Muscle of arm (tissue), 14 donors: Measurements from ENCODE around the gene SLC25A4. TPM values are rescaled to one million over a fixed set of nuclear protein-coding genes. Genes with fewer than 3 reads are reported as not detected.
"Not testable (repeated sequence)": the region's sequence is repeated elsewhere in the genome, so short reads cannot be mapped to it uniquely, and the experiment has no call there.

ENCODE experiments used
- DNase-seq: peaks from one replicate; pipeline ENCODE4 v3.0.0-alpha.2; 2013
- long read RNA-seq, 11 donors: transcript quantifications; one replicate each; lab custom pipeline, GENCODE V29; 2026
- polyA plus RNA-seq, 12 donors: library from polyadenylated mRNA; unstranded; fragments of 120-200 nt; gene quantifications; one replicate each; pipeline ENCODE4 v1.2.1, GENCODE V29; 2013; ENCODE audit not compliant: insufficient read length in 12 of 12

Gene SLC25A4
- polyA plus RNA-seq, result 100 to 1,000 TPM in 9 of 12 donors, 10 to 100 TPM in 2, not detected in 1; 41.0 to 169 (median 121) TPM
- long read RNA-seq, donor 1, full-length matches to known transcripts, result 60 of 111 reads
- long read RNA-seq, donor 1, partial matches to known transcripts, result 51 of 111 reads
- long read RNA-seq, donor 1, other reads (novel, unspliced or antisense), result 0 of 111 reads
- long read RNA-seq, donor 2, full-length matches to known transcripts, result 411 of 739 reads
- long read RNA-seq, donor 2, partial matches to known transcripts, result 323 of 739 reads
- long read RNA-seq, donor 2, other reads (novel, unspliced or antisense), result 5 of 739 reads
- long read RNA-seq, donor 3, full-length matches to known transcripts, result 105 of 206 reads
- long read RNA-seq, donor 3, partial matches to known transcripts, result 101 of 206 reads
- long read RNA-seq, donor 3, other reads (novel, unspliced or antisense), result 0 of 206 reads
- long read RNA-seq, donor 4, full-length matches to known transcripts, result 87 of 271 reads
- long read RNA-seq, donor 4, partial matches to known transcripts, result 184 of 271 reads
- long read RNA-seq, donor 4, other reads (novel, unspliced or antisense), result 0 of 271 reads
- long read RNA-seq, donor 5, full-length matches to known transcripts, result 276 of 532 reads
- long read RNA-seq, donor 5, partial matches to known transcripts, result 256 of 532 reads
- long read RNA-seq, donor 5, other reads (novel, unspliced or antisense), result 0 of 532 reads
- long read RNA-seq, donor 6, full-length matches to known transcripts, result 114 of 208 reads
- long read RNA-seq, donor 6, partial matches to known transcripts, result 94 of 208 reads
- long read RNA-seq, donor 6, other reads (novel, unspliced or antisense), result 0 of 208 reads
- long read RNA-seq, donor 7, full-length matches to known transcripts, result 93 of 217 reads
- long read RNA-seq, donor 7, partial matches to known transcripts, result 124 of 217 reads
- long read RNA-seq, donor 7, other reads (novel, unspliced or antisense), result 0 of 217 reads
- long read RNA-seq, donor 8, full-length matches to known transcripts, result 324 of 676 reads
- long read RNA-seq, donor 8, partial matches to known transcripts, result 347 of 676 reads
- long read RNA-seq, donor 8, other reads (novel, unspliced or antisense), result 5 of 676 reads
- long read RNA-seq, donor 9, full-length matches to known transcripts, result 68 of 131 reads
- long read RNA-seq, donor 9, partial matches to known transcripts, result 63 of 131 reads
- long read RNA-seq, donor 9, other reads (novel, unspliced or antisense), result 0 of 131 reads
- long read RNA-seq, donor 10, full-length matches to known transcripts, result 227 of 450 reads
- long read RNA-seq, donor 10, partial matches to known transcripts, result 223 of 450 reads
- long read RNA-seq, donor 10, other reads (novel, unspliced or antisense), result 0 of 450 reads
- long read RNA-seq, donor 11, full-length matches to known transcripts, result 223 of 405 reads
- long read RNA-seq, donor 11, partial matches to known transcripts, result 177 of 405 reads
- long read RNA-seq, donor 11, other reads (novel, unspliced or antisense), result 5 of 405 reads

DNA sequence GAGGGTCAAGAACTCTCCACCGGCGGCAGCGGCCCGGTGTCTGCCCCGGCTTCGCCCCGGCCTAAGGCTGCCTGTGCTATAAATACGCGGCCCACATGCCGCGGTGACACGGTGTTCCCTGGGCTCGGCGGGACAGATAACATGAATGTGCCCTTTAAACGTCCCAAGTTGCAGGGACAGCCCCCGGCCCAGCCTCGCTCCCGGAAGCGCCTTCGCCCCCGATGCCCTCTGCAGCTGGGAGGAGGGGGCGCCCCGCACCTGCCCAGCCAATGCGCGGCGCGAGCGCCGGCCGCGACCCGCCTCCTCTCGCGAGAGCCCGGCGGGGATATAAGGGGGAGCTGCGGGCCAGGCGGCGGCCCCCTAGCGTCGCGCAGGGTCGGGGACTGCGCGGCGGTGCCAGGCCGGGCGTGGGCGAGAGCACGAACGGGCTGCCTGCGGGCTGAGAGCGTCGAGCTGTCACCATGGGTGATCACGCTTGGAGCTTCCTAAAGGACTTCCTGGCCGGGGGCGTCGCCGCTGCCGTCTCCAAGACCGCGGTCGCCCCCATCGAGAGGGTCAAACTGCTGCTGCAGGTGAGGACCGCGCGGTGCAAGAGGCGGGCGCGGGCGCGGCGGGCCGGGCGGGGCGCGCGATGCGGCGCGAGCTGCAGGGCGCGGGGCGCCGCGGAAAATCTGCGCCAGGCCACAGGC lies at the start of gene SLC25A4:
Gene SLC25A4, plus strand, starts transcription at position 355 of the 689 bp plus-strand sequence. Its CDS starts 107 bp downstream, at position 462.
- peak; percentile 75 for DNase-seq

DNA sequence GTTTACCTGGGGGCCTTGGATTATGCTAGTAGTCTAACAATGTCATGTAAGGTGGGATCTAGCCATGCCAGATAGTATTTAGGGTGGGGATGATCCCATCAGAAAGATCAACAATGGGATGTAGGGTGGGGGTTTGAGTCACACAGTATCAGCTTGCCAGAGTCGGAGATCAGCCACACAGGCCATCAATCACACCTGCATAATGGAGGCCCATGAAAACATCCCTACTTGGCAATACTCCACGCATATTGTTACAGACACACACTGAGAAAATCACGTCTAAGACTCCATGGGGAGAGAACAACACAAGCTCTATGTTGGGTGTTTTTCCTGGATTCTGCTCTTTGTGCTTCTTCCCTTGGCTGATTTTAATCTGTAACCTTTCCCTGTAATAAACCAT lies 49.5 kb upstream of the SLC25A4 start:
- no peak for DNase-seq

DNA sequence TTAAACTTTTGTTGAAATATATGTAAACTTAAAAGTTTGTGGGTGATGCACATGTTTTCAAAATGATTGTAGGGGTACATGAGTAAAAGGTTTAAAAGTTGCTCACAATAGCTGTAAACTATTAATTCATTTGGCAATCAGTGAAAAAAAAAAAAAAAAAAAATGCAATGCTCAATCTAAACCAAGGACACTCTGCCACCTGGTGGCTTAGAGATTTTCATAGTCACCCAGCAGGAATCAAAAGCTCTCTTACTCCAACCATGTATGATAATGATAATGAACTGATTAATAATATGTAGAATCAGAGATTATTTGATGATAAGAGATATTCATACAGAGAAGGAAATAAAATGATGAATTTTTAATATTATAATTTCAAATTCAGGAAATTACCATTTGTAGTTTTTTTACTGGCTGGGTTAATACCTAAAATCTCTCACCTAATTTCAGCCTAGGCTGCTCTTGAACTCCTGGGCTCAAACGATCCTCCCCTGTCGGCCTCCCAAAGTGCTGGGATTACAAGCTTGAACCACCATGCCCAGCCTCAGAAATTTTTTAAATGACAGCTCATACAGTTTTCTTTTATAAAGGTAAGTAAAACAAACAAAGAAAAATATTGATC lies 46.9 kb upstream of the SLC25A4 start:
- DNase-seq, result no peak

DNA sequence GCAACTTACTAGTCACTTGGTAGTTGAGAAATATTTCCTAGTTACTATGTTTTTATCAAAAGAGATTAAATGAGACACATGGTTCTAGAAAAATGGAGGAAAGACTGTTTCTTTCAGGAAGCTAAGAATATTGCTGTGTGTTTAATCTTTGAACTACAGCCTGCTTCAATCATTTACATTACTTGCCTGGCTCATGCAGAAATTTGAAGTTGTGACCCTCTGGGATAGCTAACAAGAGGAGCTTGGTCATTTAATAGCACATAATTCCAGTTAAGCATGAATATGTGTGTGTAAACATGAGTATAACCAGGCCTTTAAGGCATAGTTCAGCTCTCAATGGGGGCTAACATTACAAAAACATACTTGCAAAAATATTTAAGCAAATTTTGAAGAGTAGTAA lies 44.6 kb upstream of the SLC25A4 start:
- DNase-seq, result no peak

DNA sequence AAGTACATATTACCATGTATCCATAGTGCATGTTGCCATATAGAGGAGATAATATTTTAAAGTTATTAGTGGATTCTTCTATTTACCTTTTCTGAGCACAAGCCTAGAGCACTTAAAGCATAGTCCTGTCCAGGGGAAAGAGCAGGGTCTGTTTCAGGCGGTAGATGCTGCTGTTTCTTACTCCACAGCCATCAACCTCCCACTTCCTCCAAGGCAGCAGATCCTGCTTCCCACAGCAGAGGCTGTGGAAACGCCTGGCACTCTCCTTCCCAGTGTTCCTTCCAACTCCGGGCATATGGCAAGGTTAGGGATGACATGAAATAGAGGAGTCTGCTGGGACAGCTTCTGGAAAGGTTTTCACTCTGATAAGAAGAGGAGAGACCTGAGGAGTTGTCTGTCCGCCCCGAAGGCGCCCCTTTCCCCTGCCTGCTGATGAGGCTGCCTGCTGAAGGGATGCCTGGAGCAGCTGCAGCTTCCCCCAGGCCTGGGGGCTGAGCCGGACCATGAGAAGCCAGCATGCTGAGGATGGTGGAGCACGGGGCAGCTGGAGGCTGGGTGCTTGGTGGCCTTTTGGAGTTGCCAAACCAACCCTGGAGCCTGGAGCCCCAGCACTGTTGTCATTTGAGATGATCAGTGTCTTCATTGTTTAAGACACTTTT lies 43.9 kb upstream of the SLC25A4 start:
- no peak for DNase-seq

DNA sequence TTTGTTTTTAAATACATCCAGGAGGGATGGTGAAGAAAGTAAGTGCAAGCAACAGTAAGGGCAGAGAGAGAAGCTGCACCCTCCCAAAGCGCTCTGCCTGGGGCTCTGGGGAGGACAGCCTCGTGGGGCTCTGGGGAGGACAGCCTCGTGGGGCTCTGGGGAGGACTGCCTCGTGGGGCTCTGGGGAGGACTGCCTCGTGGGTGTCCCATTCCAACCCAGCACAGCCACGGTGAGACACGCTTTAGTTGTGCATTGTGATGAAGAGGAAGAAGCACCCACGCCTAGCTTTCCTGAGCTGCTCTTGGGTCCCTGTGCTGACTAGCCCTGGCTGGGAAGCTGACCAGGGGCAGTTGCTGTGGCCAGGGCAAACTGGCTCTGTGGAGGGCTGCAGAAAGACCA lies 43.1 kb upstream of the SLC25A4 start:
- DNase-seq, result no peak

DNA sequence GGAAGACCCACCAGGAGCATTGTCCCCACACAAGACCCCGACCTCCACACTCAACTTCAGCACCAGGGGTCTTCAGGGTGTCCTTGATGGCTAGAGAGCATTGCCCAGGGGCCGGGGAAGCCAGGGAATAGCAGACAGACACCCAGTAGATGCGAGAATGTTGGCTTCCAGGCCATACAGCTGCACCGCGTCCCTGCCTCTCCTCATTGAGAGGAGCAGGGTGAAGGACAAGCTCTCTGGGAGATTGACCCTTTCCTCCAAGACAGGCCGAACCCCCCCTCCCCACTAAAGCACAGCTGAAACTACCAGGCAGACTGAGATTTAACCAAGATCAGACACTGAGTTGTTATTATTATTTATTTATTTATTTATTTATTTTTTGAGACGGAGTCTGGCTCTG lies 42.6 kb upstream of the SLC25A4 start:
- DNase-seq, result no peak

DNA sequence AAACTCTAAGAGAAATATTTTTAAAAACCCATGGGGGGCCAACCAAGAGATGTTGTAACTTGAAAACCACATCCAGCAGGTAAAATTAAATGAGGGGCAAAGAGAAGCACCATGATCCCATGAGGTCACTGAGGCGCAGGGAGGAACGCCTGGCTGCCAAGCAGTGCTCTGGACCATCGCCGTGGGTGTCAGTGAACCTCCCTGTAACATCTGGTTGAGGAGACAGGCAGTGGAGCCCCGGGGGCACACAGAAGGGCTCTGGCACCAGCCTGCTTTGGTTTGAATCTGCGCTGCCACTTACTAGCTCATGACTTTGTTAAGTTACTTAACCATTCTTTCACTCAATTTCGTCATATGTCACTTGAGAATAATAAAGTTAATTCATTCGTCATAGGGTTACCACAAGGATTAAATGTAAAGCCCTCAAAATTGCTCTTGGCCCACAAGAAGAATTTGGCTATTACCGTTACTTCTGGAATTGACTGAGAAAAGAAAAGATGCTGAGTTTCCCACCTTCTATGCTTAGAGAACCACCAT lies 41.6 kb upstream of the SLC25A4 start:
- DNase-seq, result no peak

DNA sequence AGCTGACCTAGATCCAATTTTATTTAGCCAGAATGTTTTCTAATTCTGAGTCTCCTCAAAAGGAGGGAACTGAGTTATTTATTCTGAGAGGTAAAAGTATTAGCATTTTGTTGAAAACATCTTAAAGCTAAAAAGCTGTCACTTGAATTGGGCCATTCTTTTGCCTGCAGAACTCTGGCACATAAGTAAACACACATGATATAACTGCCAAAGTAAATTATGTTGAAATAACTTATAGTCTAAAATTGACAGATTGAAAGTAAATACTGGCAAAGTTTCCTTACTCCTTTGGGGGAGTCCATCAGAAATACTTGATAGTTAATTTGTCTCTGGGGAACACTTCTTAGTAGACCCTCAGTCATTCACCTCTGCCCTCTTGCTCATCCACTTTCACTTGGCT lies 38.3 kb upstream of the SLC25A4 start:
- DNase-seq, result no peak

DNA sequence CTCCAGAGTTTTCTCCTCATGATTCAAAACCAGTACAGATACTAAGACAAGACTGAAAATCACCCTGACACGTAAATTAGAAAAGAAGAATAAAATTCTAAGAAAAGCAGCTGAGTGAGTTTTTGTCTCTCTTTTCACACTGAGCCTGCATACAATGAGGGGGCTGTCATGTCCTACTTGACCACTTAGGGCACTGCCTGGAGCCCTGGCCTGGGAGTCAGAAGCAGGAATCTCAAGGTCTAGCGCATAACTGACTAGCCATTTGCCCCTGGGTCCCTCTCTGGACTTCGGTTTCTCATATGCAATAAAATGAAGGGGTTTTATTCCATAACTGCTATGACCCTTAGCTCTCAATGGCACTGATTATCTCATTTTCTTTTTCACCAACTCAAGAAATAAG lies 36.7 kb upstream of the SLC25A4 start:
- no peak for DNase-seq

DNA sequence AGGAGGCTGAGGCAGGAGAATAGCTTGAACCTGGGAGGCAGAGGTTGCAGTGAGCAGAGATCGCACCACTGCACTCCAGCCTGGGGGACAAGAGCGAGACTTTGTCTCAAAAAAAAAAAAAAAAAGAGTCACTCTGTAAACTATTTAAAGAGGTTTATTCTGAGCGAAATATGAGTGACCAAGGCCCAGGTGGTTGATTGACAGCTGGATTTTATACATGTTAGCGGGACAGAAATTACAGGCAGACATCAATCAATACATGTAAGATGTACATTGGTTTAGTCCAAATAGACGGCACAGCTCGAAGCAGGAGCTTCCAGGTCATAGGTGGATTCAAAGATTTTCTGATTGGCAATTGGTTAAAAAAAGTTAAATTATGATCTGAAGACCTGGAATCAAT lies 35.5 kb upstream of the SLC25A4 start:
- not testable (repeated sequence) for DNase-seq

DNA sequence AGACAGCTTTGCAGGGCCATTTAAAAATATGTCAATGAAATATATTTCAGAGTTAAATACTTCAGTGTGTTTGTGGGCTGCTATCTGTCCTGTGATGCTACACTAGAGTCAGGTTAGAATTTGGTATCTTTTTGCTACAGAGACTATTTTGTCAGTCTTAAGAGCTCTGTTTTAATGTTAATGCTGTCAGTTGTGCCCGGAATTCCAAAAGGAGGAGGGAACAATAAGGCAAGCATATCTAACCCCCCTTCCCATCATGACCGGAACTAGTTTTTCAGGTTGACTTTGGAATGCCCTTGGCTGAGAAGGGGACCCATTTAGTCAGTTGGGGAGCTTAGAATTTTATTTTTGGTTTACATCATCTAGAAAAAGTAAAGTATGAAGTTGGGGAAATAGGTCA lies 34.9 kb upstream of the SLC25A4 start:
- no peak for DNase-seq

DNA sequence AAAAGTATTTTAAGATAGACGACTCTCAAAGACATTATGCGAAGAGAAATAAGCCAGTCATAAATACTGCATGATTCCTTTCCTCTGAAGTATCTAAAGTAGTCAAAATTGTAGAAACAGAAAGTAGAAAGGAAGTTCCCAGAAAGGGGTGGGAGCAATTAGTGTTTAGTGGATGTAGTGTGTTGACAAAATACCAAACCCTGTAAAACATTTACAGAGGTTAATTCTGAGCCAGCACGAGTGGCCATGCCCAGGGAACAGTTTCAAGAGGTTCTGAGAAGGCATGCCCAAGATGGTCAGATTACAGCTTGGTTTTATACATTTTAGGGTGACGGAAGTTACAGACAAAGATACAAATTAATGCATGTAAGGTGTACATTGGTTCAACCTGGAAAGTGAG lies 34.4 kb upstream of the SLC25A4 start:
- DNase-seq, result no peak

DNA sequence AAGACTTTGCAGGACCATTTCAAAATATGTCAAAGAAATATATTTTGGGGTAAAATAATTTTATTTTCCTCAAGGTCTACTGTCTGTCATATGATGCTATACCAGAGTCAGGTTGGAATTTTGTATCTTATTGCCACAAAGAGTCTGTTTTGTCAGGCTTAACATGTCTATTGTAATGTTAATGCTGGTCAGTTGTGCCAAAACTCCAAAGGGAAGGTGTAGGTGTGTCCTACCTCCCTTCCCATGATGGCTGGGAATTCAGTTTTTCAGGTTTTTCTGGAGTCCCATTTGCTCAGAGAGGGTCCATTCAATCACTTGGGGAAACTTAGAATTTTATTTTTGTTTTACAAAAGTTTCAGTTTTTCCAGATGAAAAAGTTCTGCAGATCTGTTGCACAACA lies 33.3 kb upstream of the SLC25A4 start:
- DNase-seq, result no peak

DNA sequence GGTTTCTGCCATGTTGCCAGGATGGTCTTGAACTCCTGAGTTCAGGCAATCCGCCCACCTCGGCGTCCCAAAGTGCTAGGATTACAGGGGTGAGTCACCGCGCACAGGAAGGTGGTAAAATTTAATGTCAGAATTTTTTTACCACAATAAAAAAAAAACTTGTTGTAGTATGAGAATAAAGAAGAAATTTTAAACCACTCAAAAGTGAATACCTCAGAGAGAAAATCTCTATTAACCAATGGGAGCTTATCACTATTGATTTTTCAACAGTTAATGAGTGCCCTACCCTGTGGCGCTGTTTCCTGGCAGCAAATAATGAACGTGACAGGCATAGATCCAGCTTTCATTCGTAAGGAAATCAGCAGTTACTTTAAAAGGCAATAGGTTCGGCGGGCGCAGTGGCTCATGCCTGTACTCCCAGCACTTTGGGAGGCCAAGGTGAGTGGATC lies 32.7 kb upstream of the SLC25A4 start:
- DNase-seq, result no peak

DNA sequence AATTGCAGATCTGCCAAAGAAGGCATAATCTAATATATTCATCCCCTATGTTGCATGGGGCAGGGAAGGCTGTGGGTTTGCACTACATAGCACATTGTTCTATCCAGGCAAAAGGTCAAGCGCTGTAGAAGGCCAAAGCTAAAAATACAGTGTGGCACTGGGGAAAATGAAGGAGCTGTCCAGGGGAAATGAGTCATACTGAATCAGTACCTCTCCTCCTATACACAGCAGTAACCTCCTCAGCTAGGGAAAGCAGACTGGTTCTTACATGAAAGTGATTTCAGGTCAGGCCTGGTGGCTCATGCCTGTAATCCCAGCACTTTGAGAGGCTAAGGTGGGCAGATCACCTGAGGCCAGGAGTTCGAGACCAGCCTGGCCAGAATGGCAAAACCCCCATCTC lies 31.0 kb upstream of the SLC25A4 start:
- no peak for DNase-seq

DNA sequence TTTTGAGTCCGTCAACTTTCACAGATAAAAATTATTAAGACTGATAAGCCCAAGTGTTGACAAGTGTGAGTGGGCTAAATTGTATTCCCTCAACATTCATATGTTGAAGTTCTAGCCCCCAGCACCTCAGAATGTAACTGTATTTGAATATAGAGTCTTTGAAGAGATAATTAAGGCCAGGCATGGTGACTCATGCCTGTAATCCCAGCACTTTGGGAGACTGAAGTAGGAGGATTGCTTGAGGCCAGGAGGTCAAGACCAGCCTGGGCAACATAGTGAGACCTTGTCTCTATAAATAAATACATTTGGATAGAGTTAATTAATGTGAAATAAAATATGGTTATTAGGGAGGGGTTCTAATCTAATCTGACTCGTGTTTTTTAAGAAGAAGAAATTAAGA lies 29.7 kb upstream of the SLC25A4 start:
- no peak for DNase-seq

DNA sequence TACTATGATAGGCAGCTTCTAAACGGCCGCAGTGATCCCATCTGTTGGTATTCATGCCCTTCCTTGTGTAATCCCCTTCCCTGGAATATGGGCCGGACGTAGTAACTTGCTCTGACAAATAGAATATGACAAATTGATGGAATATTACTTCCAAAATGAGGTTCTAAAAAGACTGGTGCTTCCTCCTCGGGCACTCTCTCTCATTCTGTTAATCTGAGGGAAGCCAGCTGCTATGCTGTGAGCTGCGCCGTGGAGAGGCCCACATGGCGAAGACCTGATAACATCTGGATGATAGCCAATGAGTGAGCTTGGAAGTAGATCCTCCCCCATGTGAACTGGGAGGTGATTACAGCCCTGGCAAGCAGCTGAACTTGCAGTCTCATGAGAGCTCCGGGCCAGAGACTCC lies 27.2 kb upstream of the SLC25A4 start:
- no peak for DNase-seq

DNA sequence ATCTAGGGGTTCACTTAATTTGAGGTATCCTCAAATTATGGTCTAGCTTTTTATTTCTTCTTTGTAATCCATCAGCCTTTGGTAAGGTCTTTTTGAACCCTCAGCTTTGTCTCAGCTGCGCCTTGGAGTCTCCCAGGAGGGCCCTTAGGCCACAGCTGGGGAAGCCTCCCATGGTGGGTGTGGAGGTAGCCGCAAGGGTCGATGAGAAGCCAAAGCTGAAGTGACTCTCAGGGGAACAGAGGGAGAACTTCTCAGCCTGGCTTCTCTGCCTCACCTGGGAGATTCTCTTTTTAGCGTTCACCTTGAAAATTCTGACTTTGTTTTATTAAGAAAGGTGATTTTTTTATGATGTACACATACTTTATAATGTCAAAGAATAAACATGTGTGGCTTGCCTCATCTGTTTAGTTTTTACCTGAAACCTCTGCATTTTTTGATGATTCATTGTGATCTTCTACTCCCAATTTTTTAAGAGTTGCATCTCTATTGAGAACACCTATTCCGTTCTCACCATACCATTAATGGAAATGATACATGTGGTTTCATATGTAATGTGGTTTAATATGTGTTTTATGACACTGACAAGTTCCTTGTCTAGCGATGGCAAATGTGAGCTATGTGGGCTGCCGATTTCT lies 25.6 kb upstream of the SLC25A4 start:
- no peak for DNase-seq
